Uterus (tissue), 4 donors: Measurements from ENCODE around the gene MT3. TPM values are rescaled to one million over a fixed set of nuclear protein-coding genes. Genes with fewer than 3 reads are reported as not detected.

ENCODE experiments used
- DNase-seq, 2 donors: peaks; one replicate each; pipeline ENCODE4 v3.0.0-alpha.2; 2019 to 2020
- H3K27ac ChIP-seq, 2 donors: fragments of 200-600 bp; sonication (generic); 1 replicate in 1 of 2; 2 replicates in 1 of 2; pipeline ENCODE4 v1.5.1; 2016 to 2018
- H3K27me3 ChIP-seq, 2 donors: fragments of 200-600 bp; sonication (generic); one replicate each; pipeline ENCODE4 v1.5.1; 2018 to 2019; ENCODE audit warnings: control low read depth in 1 of 2
- H3K36me3 ChIP-seq, 2 donors: fragments of 200-600 bp; sonication (generic); one replicate each; pipeline ENCODE4 v1.5.1; 2019; ENCODE audit warnings: control low read depth in 1 of 2
- H3K4me1 ChIP-seq, 2 donors: fragments of 200-600 bp; sonication (generic); one replicate each; pipeline ENCODE4 v1.5.1; 2018 to 2019; ENCODE audit warnings: control low read depth in 1 of 2
- H3K4me3 ChIP-seq, 2 donors: fragments of 200-600 bp; sonication (generic); 1 replicate in 1 of 2; 2 replicates in 1 of 2; pipeline ENCODE4 v1.5.1; 2018 to 2019; ENCODE audit warnings: mild to moderate bottlenecking in 1 of 2
- H3K9me3 ChIP-seq, 2 donors: fragments of 200-600 bp; sonication (generic); one replicate each; pipeline ENCODE4 v1.5.1; 2019; ENCODE audit warnings: control low read depth in 1 of 2
- CTCF ChIP-seq, 4 experiments: fragments of 200-600 bp in 2 of 4; fragments of 450-650 bp in 2 of 4; sonication (generic) in 2 of 4; IDR thresholded peaks; one replicate each; pipeline ENCODE4 v1.5.1; 2016 to 2019; ENCODE audit warnings: antibody characterized with exemption in 4 of 4, mild to moderate bottlenecking in 2 of 4, moderate library complexity in 1 of 4
- POLR2A ChIP-seq, 2 donors: fragments of 450-650 bp; IDR thresholded peaks; one replicate each; pipeline ENCODE4 v1.6.1; 2016; ENCODE audit warnings: antibody characterized with exemption in 2 of 2, mild to moderate bottlenecking in 1 of 2, moderate library complexity in 1 of 2
- intact Hi-C: fragments of 100-400 bp; cut with DNase I; formaldehyde crosslinking; loops from one replicate; pipeline ENCODE4 v1.15.1; 2023; ENCODE audit warnings: low total_unique reads
- total RNA-seq, 4 donors: library from RNA; depleted of rRNA in 3 of 4; stranded (reverse); fragments of >200 nt in 3 of 4; gene quantifications; one replicate each; pipeline versions ENCODE4 v1.1.0 to v1.2.4, GENCODE V29; 2014 to 2023
- donor health status: DM: yes; HTN: yes; CAD: no.

MT3 gene
- total RNA-seq, 4 donors from 2014 or later = not detected

DNA sequence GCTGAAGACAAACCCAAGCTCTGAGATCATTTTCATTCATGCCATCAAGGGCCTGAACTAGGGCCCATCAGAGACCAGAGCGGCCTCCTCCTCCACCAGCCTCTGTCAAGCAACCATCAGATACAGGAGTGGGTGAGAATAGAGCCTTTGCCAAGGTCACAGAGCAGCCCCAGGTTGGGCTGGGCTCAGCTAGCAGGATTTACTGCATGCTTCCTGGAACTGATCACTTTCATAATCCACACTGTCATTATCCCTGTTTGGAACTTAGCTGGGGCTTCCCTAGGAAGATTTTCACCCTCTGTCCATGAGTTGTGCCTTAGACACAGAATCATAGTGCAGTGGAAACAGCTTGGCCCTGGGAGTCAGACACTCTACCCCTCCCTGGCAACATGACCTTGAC is 19.4 kb upstream of the MT3 start:
- DNase-seq = no peak
- intact Hi-C loops = loop anchor here (10.0 kb wide), 1 partner anchor 135 kb away; no protein-coding TSS in a partner anchor

DNA sequence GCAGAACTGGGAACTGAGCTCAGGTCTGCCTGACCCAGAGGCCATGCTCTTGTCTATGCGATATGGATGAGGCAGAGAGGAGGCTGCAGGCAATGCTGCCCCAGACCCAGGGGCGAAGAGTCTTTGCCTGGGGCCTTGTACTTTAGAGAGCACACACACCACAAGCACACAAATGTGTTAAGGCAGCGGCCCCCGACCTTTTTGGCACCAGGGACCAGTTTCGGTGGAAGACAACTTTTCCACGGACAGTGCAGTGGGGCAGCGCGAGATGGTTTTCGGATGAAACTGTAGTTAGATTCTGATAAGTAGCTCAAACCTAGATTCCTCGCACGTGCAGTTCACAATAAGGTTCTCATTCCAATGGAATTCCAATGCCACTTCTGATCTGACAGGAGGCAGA is 17.8 kb upstream of the MT3 start:
- no peak for DNase-seq
- intact Hi-C loops = loop anchor here (10.0 kb wide), 1 partner anchor 133 kb away; no protein-coding TSS in a partner anchor
- Histone ChIP-seq H3K36me3 (no peaks in the 10 kb centered on the region), H3K27me3 (no peaks in the 10 kb centered on the region), H3K4me1 (no peaks in the 10 kb centered on the region), H3K27ac (no peak overlapping the region), H3K9me3 (no peaks in the 10 kb centered on the region), H3K4me3 (no peak overlapping the region)
- no peak for TF ChIP-seq CTCF (IDR thresholded peaks at IDR 0.05)
- TF ChIP-seq POLR2A (IDR thresholded peaks at IDR 0.05) = no peak

More for the DNA sequence above, 19.4 kb upstream of the MT3 start:
- H3K4me3 ChIP-seq = no peak overlapping the region
- H3K27me3 ChIP-seq = no peaks in the 10 kb centered on the region
- TF ChIP-seq POLR2A (IDR thresholded peaks at IDR 0.05) = no peak
- no peak for TF ChIP-seq CTCF (IDR thresholded peaks at IDR 0.05)
- no peak overlapping the region for H3K27ac ChIP-seq
- no peaks in the 10 kb centered on the region for H3K9me3 ChIP-seq
- no peaks in the 10 kb centered on the region for H3K4me1 ChIP-seq
- H3K36me3 ChIP-seq = no peaks in the 10 kb centered on the region

GRCh38 chr16:56574625-56575024 is 14.7 kb upstream of the MT3 start:
- H3K27ac ChIP-seq = no peak overlapping the region
- intact Hi-C loops = loop anchor here (10.0 kb wide), 1 partner anchor 130 kb away; no protein-coding TSS in a partner anchor
- no peaks in the 10 kb centered on the region for H3K27me3 ChIP-seq
- H3K36me3 ChIP-seq = no peaks in the 10 kb centered on the region
- TF ChIP-seq CTCF (IDR thresholded peaks at IDR 0.05) (no peak), POLR2A (IDR thresholded peaks at IDR 0.05) (no peak)
- no peak overlapping the region for H3K4me3 ChIP-seq
- H3K4me1 ChIP-seq = no peaks in the 10 kb centered on the region
- H3K9me3 ChIP-seq = no peaks in the 10 kb centered on the region
- DNase-seq = no peak

GRCh38 chr16:56576585-56577299 is 12.6 kb upstream of the MT3 start:
- H3K36me3 ChIP-seq = no peaks in the 10 kb centered on the region
- H3K4me1 ChIP-seq = no peaks in the 10 kb centered on the region
- TF ChIP-seq CTCF (IDR thresholded peaks at IDR 0.05) = peak; percentile 52 to 72 (median 66)
- TF ChIP-seq POLR2A (IDR thresholded peaks at IDR 0.05) = no peak
- H3K4me3 ChIP-seq = no peak overlapping the region
- no peaks in the 10 kb centered on the region for H3K27me3 ChIP-seq
- no peaks in the 10 kb centered on the region for H3K9me3 ChIP-seq
- H3K27ac ChIP-seq = no peak overlapping the region
- DNase-seq = peak; percentile 53 to 69
- intact Hi-C loops = loop anchor here (10.0 kb wide), 1 partner anchor 128 kb away; no protein-coding TSS in a partner anchor

DNA sequence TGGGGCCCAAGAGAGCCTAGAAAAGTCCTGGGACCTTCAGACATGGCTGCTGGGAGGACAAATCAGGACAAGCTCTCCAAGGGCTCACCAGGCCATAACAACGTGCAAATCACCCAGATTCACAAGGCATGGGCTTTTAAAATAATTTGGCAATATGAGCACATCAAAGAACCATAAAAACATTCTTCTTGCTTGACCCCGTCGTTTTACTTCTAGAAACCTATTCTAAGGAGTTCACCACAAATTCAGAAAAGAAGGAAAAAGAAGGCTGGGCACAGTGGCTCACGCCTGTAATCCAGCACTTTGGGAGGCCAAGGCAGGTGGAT is 12.1 kb upstream of the MT3 start:
- intact Hi-C loops = loop anchor here (10.0 kb wide), 1 partner anchor 128 kb away; no protein-coding TSS in a partner anchor
- Histone ChIP-seq H3K36me3 (no peaks in the 10 kb centered on the region), H3K9me3 (no peaks in the 10 kb centered on the region), H3K27ac (no peak overlapping the region), H3K4me1 (no peaks in the 10 kb centered on the region), H3K27me3 (no peaks in the 10 kb centered on the region), H3K4me3 (no peak overlapping the region)
- TF ChIP-seq CTCF (IDR thresholded peaks at IDR 0.05) (no peak), POLR2A (IDR thresholded peaks at IDR 0.05) (no peak)
- no peak for DNase-seq
